NCI-H1930 (cell line): Measurements from ENCODE around the gene ELP1.
"Not testable (repeated sequence)": the region's sequence is repeated elsewhere in the genome, so short reads cannot be mapped to it uniquely, and the experiment has no call there.

Experiments used
- DNase-seq, 2 experiments: peaks; one replicate each; lab custom pipeline; 2025; lab: John Stamatoyannopoulos, UW

The ELP1 gene

GRCh38 chr9:108933718-108934322 lies at the start of gene ELP1:
TSS of gene ELP1 (minus strand) at chr9:108934124. CDS start at chr9:108931146, 2,978 bp downstream.
- DNase-seq: peak; percentile 92 to 94

- no peak for DNase-seq
Measured at GRCh38 chr9:108980893-108981292, 47.0 kb upstream of the ELP1 start.

- no peak for DNase-seq
Measured at GRCh38 chr9:108978205-108978604, 44.3 kb upstream of the ELP1 start.

- no peak for DNase-seq
Measured at GRCh38 chr9:108973895-108974294, 40.0 kb upstream of the ELP1 start.

GRCh38 chr9:108972626-108973209 lies 38.8 kb upstream of the ELP1 start:
- DNase-seq: no peak

- DNase-seq: no peak
Measured at GRCh38 chr9:108972186-108972585, 38.3 kb upstream of the ELP1 start.

GRCh38 chr9:108971392-108971791 lies 37.5 kb upstream of the ELP1 start:
- DNase-seq: not testable (repeated sequence)

GRCh38 chr9:108967916-108968315 lies 34.0 kb upstream of the ELP1 start:
- no peak for DNase-seq

GRCh38 chr9:108963459-108964143 lies 29.7 kb upstream of the ELP1 start:
- DNase-seq: no peak

GRCh38 chr9:108961151-108961550 lies 27.2 kb upstream of the ELP1 start:
- DNase-seq: no peak

- DNase-seq: no peak
Measured at GRCh38 chr9:108960331-108960730, 26.4 kb upstream of the ELP1 start.

GRCh38 chr9:108956631-108957026 lies 22.7 kb upstream of the ELP1 start:
- no peak for DNase-seq

GRCh38 chr9:108956022-108956630 lies 22.2 kb upstream of the ELP1 start:
- no peak for DNase-seq

- DNase-seq: peak in 1 of 2 experiments; percentile 35
Measured at GRCh38 chr9:108953983-108954574, 20.2 kb upstream of the ELP1 start.

GRCh38 chr9:108951578-108951977 lies 17.7 kb upstream of the ELP1 start:
- DNase-seq: no peak

- no peak for DNase-seq
Measured at GRCh38 chr9:108950168-108950567, 16.2 kb upstream of the ELP1 start.

GRCh38 chr9:108939975-108940374 lies 6.1 kb upstream of the ELP1 start:
- DNase-seq: no peak

GRCh38 chr9:108937561-108938305 lies 3.8 kb upstream of the ELP1 start:
- DNase-seq: no peak

GRCh38 chr9:108934323-108934893 lies 484 bp upstream of the ELP1 start, which contains the start of gene ABITRAM:
TSS of gene ABITRAM (plus strand) at chr9:108934400. CDS start at chr9:108934487, 87 bp downstream.
- DNase-seq: peak; percentile 70 to 84

- DNase-seq: no peak
Measured at GRCh38 chr9:108933231-108933717, 650 bp downstream of the ELP1 start.

GRCh38 chr9:108928386-108928785 lies 5.5 kb downstream of the ELP1 start:
- DNase-seq: no peak
